OCI-LY1 (cell line): Measurements from ENCODE around the gene PYGO2.

Source experiments
- EZH2 ChIP-seq: fragments of 200-600 bp; sonication (generic), shearing (Covaris generic); IDR thresholded peaks from 2 replicates; pipeline ENCODE4 v1.8.0; 2017; ENCODE audit warnings: borderline replicate concordance, mixed run types, mild to moderate bottlenecking, antibody characterized with exemption, low read length, moderate library complexity, mixed read lengths
- TF ChIP-seq, protein P1 (sequence below): fragments of 200-600 bp; sonication (generic), shearing (Covaris generic); IDR thresholded peaks from 2 replicates; pipeline ENCODE4 v1.5.1; 2017; ENCODE audit warnings: mild to moderate bottlenecking, antibody characterized with exemption, low read length, moderate library complexity, mixed read lengths

DNA sequence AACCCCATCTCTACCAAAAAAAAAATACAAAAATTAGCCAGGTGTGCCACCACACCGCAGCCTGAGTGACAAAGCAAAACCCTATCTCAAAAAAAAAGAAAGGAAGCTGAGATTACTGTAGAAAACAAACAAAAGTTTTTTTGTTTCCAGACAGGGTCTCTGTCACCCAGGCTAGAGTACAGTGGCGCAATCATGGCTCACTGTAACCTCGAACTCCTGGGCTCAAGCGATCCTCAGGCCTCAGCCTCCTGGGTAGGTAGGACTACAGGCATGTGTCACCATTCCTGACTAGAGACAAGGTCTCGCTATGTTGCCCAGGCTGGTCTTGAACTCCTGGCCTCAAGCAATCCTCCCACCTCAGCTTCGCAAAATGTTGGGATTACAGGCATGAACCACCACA is 2.8 kb upstream of the PYGO2 start:
- TF ChIP-seq, protein P1, sequence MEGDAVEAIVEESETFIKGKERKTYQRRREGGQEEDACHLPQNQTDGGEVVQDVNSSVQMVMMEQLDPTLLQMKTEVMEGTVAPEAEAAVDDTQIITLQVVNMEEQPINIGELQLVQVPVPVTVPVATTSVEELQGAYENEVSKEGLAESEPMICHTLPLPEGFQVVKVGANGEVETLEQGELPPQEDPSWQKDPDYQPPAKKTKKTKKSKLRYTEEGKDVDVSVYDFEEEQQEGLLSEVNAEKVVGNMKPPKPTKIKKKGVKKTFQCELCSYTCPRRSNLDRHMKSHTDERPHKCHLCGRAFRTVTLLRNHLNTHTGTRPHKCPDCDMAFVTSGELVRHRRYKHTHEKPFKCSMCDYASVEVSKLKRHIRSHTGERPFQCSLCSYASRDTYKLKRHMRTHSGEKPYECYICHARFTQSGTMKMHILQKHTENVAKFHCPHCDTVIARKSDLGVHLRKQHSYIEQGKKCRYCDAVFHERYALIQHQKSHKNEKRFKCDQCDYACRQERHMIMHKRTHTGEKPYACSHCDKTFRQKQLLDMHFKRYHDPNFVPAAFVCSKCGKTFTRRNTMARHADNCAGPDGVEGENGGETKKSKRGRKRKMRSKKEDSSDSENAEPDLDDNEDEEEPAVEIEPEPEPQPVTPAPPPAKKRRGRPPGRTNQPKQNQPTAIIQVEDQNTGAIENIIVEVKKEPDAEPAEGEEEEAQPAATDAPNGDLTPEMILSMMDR = no peak
- TF ChIP-seq EZH2 = no peak
